Left lung (tissue), 10 donors: Measurements from ENCODE around the gene CST7. TPM values are rescaled to one million over a fixed set of nuclear protein-coding genes. Genes with fewer than 3 reads are reported as not detected.
"Not testable (repeated sequence)": the region's sequence is repeated elsewhere in the genome, so short reads cannot be mapped to it uniquely, and the experiment has no call there.

Experiments used
- ATAC-seq: fragments of 200-7000 bp; cut with Tn5 transposase; one replicate; pipeline ENCODE4 v1.9.1; 2020; ENCODE audit warnings: moderate library complexity
- DNase-seq, 4 donors: peaks; one replicate each; pipeline ENCODE4 v3.0.0-alpha.2; 2013 to 2020
- H3K27ac ChIP-seq, 2 donors: fragments of 200-600 bp; sonication (generic) in 1 of 2; one replicate each; pipeline versions ENCODE4 v1.5.0 to v1.8.0; 2020 to 2021
- H3K27me3 ChIP-seq, 2 donors: fragments of 200-600 bp; sonication (generic) in 1 of 2; one replicate each; pipeline versions ENCODE4 v1.5.0 to v1.8.0; 2020 to 2021
- H3K36me3 ChIP-seq, 2 donors: fragments of 200-600 bp; sonication (generic) in 1 of 2; one replicate each; pipeline versions ENCODE4 v1.5.0 to v1.8.0; 2020 to 2021
- H3K4me1 ChIP-seq, 2 donors: fragments of 200-600 bp; one replicate each; pipeline ENCODE4 v1.8.0; 2021
- H3K4me3 ChIP-seq, 2 donors: fragments of 200-600 bp; sonication (generic) in 1 of 2; one replicate each; pipeline versions ENCODE4 v1.5.0 to v1.8.0; 2020 to 2021; ENCODE audit warnings: mild to moderate bottlenecking in 1 of 2
- H3K9me3 ChIP-seq, 2 donors: fragments of 200-600 bp; sonication (generic) in 1 of 2; one replicate each; pipeline versions ENCODE4 v1.5.0 to v1.8.0; 2020 to 2021
- intact Hi-C, 2 donors: fragments of 100-400 bp; cut with DNase I; formaldehyde crosslinking; loops; one replicate each; pipeline versions ENCODE4 v1.11.2 to v1.14.2; 2022
- polyA plus RNA-seq, 6 donors: library from polyadenylated mRNA; unstranded; fragments of 120-200 nt; gene quantifications; one replicate each; pipeline ENCODE4 v1.2.1, GENCODE V29; 2013; ENCODE audit not compliant: insufficient read length in 6 of 6
- total RNA-seq, 2 donors: library from RNA; stranded (reverse); fragmentation: NEBNext Ultra II Directional; extraction: Animal tissue kit (Norgen Biotek cat#: 25700); gene quantifications; one replicate each; pipeline ENCODE4 v1.2.1, GENCODE V29; 2021
- TF ChIP-seq, protein P1 (sequence below), 2 donors: fragments of 200-600 bp; sonication (generic) in 1 of 2; IDR thresholded peaks; one replicate each; pipeline versions ENCODE4 v1.5.0 to v1.8.0; 2021; ENCODE audit warnings: antibody characterized with exemption in 2 of 2
- donor health status: DM: no; HTN: yes; CAD: no.
- donor health status: DM: no; HTN: no; CAD: no.

Gene CST7
- total and polyA plus RNA-seq, 8 donors: 0.84 to 28.0 (median 1.7) TPM

GRCh38 chr20:24939036-24939435 is 10.0 kb upstream of the CST7 start:
- no peak overlapping the region for H3K27ac ChIP-seq
- no peak for ATAC-seq
- H3K36me3 ChIP-seq: no peaks in the 10 kb centered on the region
- H3K27me3 ChIP-seq: no peaks in the 10 kb centered on the region
- TF ChIP-seq, protein P1, sequence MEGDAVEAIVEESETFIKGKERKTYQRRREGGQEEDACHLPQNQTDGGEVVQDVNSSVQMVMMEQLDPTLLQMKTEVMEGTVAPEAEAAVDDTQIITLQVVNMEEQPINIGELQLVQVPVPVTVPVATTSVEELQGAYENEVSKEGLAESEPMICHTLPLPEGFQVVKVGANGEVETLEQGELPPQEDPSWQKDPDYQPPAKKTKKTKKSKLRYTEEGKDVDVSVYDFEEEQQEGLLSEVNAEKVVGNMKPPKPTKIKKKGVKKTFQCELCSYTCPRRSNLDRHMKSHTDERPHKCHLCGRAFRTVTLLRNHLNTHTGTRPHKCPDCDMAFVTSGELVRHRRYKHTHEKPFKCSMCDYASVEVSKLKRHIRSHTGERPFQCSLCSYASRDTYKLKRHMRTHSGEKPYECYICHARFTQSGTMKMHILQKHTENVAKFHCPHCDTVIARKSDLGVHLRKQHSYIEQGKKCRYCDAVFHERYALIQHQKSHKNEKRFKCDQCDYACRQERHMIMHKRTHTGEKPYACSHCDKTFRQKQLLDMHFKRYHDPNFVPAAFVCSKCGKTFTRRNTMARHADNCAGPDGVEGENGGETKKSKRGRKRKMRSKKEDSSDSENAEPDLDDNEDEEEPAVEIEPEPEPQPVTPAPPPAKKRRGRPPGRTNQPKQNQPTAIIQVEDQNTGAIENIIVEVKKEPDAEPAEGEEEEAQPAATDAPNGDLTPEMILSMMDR (IDR thresholded peaks at IDR 0.05): no peak
- H3K4me1 ChIP-seq: no peaks in the 10 kb centered on the region
- peaks cover 0 to 4% of the 10 kb centered on the region in 2 donors for H3K9me3 ChIP-seq
- no peak for DNase-seq
- intact Hi-C loops: no loop called here
- H3K4me3 ChIP-seq: no peak overlapping the region

GRCh38 chr20:24942679-24943078 is 6.4 kb upstream of the CST7 start:
- DNase-seq: no peak
- Histone ChIP-seq H3K4me1 (no peaks in the 10 kb centered on the region), H3K27me3 (no peaks in the 10 kb centered on the region), H3K9me3 (peaks cover 0 to 16% of the 10 kb centered on the region in 2 donors), H3K27ac (no peak overlapping the region), H3K36me3 (no peaks in the 10 kb centered on the region), H3K4me3 (no peak overlapping the region)
- intact Hi-C loops: no loop called here
- ATAC-seq: no peak
- TF ChIP-seq, protein P1 (IDR thresholded peaks at IDR 0.05): no peak

GRCh38 chr20:24943196-24943595 is 5.9 kb upstream of the CST7 start:
- intact Hi-C loops: no loop called here
- Histone ChIP-seq H3K4me1 (no peaks in the 10 kb centered on the region), H3K4me3 (no peak overlapping the region), H3K27ac (no peak overlapping the region), H3K27me3 (no peaks in the 10 kb centered on the region), H3K36me3 (no peaks in the 10 kb centered on the region), H3K9me3 (peaks cover 0 to 16% of the 10 kb centered on the region in 2 donors)
- ATAC-seq (no peak), DNase-seq (no peak)
- TF ChIP-seq, protein P1 (IDR thresholded peaks at IDR 0.05): no peak

- H3K27ac ChIP-seq: no peak overlapping the region
- H3K27me3 ChIP-seq: no peaks in the 10 kb centered on the region
- no peak overlapping the region for H3K4me3 ChIP-seq
- intact Hi-C loops: no loop called here
- no peaks in the 10 kb centered on the region for H3K36me3 ChIP-seq
- no peaks in the 10 kb centered on the region for H3K4me1 ChIP-seq
- ATAC-seq (no peak), DNase-seq (no peak)
- peaks cover 0 to 16% of the 10 kb centered on the region in 2 donors for H3K9me3 ChIP-seq
- TF ChIP-seq, protein P1 (IDR thresholded peaks at IDR 0.05): no peak
These were observed 5.3 kb upstream of the CST7 start for GRCh38 chr20:24943731-24944130.

- H3K36me3 ChIP-seq, H3K4me3 ChIP-seq, intact Hi-C loops, DNase-seq, ATAC-seq, H3K27ac ChIP-seq: not testable (repeated sequence)
- H3K9me3 ChIP-seq: peaks cover 0 to 16% of the 10 kb centered on the region in 2 donors
- peaks cover 0 to 14% of the 10 kb centered on the region in 2 donors for H3K4me1 ChIP-seq
- H3K27me3 ChIP-seq: peaks cover 0 to 21% of the 10 kb centered on the region in 2 donors
These were observed 2.7 kb upstream of the CST7 start for GRCh38 chr20:24946376-24946775.

GRCh38 chr20:24948396-24948938 is 602 bp upstream of the CST7 start:
- ATAC-seq, H3K4me3 ChIP-seq, DNase-seq, intact Hi-C loops, H3K36me3 ChIP-seq: not testable (repeated sequence)
- Histone ChIP-seq H3K4me1 (peaks cover 0 to 35% of the 10 kb centered on the region in 2 donors), H3K9me3 (peaks cover 0 to 16% of the 10 kb centered on the region in 2 donors), H3K27me3 (peaks cover 0 to 27% of the 10 kb centered on the region in 2 donors), H3K27ac (peak overlapping the region in 1 of 2 donors; percentile 84)
